CD4-positive, alpha-beta T cell treated with Interleukin-17A for 1 hour (primary cell): ENCODE measurements around the gene PGAP6.
"Not testable (repeated sequence)": the region's sequence is repeated elsewhere in the genome, so short reads cannot be mapped to it uniquely, and the experiment has no call there.

Experiments
- DNase-seq: peaks from one replicate; pipeline ENCODE4 v3.0.0-alpha.2; 2020

PGAP6 gene

GRCh38 chr16:364595-365491 lies 16.9 kb downstream of the PGAP6 start:
- no peak for DNase-seq

GRCh38 chr16:363766-364490 lies 17.9 kb downstream of the PGAP6 start:
- no peak for DNase-seq

GRCh38 chr16:363110-363765 lies 18.5 kb downstream of the PGAP6 start:
- no peak for DNase-seq

- DNase-seq = not testable (repeated sequence)
Observed at GRCh38 chr16:362702-362999, 19.1 kb downstream of the PGAP6 start.

GRCh38 chr16:361872-362701 lies 19.7 kb downstream of the PGAP6 start:
- DNase-seq = peak; percentile 80

- DNase-seq = no peak
Observed at GRCh38 chr16:361341-361871, 20.4 kb downstream of the PGAP6 start.

- DNase-seq = no peak
Observed at GRCh38 chr16:360698-361336, 21.0 kb downstream of the PGAP6 start.

- no peak for DNase-seq
Observed at GRCh38 chr16:359871-360697, 21.7 kb downstream of the PGAP6 start.

- DNase-seq = no peak
Observed at GRCh38 chr16:359067-359763, 22.6 kb downstream of the PGAP6 start.

GRCh38 chr16:356741-357140 lies 25.0 kb downstream of the PGAP6 start:
- DNase-seq = no peak

GRCh38 chr16:354971-355461 lies 26.8 kb downstream of the PGAP6 start:
- peak; percentile 74 for DNase-seq

GRCh38 chr16:354291-354881 lies 27.4 kb downstream of the PGAP6 start:
- DNase-seq = no peak

- DNase-seq = no peak
Observed at GRCh38 chr16:353404-354290, 28.1 kb downstream of the PGAP6 start.

GRCh38 chr16:352547-353403 lies 29.0 kb downstream of the PGAP6 start, which contains the start of gene AXIN1:
TSS of gene AXIN1 (minus strand) at chr16:352723. CDS start at chr16:347025, 5,698 bp downstream.
- peak; percentile 100 for DNase-seq

GRCh38 chr16:351804-352520 lies 29.8 kb downstream of the PGAP6 start:
- DNase-seq = peak; percentile 47

- no peak for DNase-seq
Observed at GRCh38 chr16:350203-350602, 31.6 kb downstream of the PGAP6 start.

- no peak for DNase-seq
Observed at GRCh38 chr16:349211-349610, 32.6 kb downstream of the PGAP6 start.
